HEK293 (cell line): ENCODE measurements around the gene STT3A.

Experiments
- CTCF ChIA-PET: fragments of 350-600 bp; formaldehyde crosslinking; extraction: SDS; loops from one replicate; lab custom pipeline; 2021; ENCODE audit warnings: antibody characterized with exemption; lab: Yijun Ruan, JAX
- POLR2A ChIA-PET: fragments of 300-600 bp; formaldehyde crosslinking; extraction: SDS; loops from one replicate; lab custom pipeline; 2020; ENCODE audit warnings: antibody characterized with exemption, inconsistent platforms; lab: Yijun Ruan, JAX
- H3K27ac ChIP-seq: fragments of 200-500 bp; sonication (Bioruptor generic); 2 replicates; pipeline ENCODE4 v1.5.1; 2014; ENCODE audit warnings: low read depth, low read length, control low read depth, inconsistent platforms; ENCODE audit errors: extremely low read depth
- H3K36me3 ChIP-seq, 2 experiments: fragments of 200-500 bp in 1 of 2; sonication (Bioruptor generic) in 1 of 2; 1 replicate in 1 of 2; 2 replicates in 1 of 2; pipeline ENCODE4 v1.5.1; 2014 to 2017; ENCODE audit warnings: inconsistent platforms in 2 of 2, low read length in 2 of 2; ENCODE audit not compliant: control insufficient read depth in 2 of 2, insufficient read depth in 1 of 2
- H3K4me1 ChIP-seq: fragments of 200-500 bp; sonication (Bioruptor generic); 2 replicates; pipeline ENCODE4 v1.5.1; 2014; ENCODE audit warnings: mild to moderate bottlenecking, low read length, inconsistent platforms; ENCODE audit not compliant: control insufficient read depth, insufficient read depth
- H3K4me3 ChIP-seq: 2 replicates; pipeline ENCODE4 v1.5.1; 2011; ENCODE audit warnings: low read depth, mild to moderate bottlenecking, control low read depth, low read length, moderate library complexity
- H3K9me3 ChIP-seq: fragments of 200-500 bp; sonication (Bioruptor generic); 2 replicates; pipeline ENCODE4 v1.5.1; 2014; ENCODE audit warnings: low read depth, low read length, inconsistent platforms; ENCODE audit not compliant: control insufficient read depth, insufficient read depth
- FEZF1 ChIP-seq: fragments of 450-650 bp; formaldehyde crosslinking; IDR thresholded peaks from 2 replicates; pipeline ENCODE4 v1.5.1; 2016; ENCODE audit warnings: missing biosample characterization, missing genetic modification characterization
- KLF10 ChIP-seq: fragments of 450-650 bp; IDR thresholded peaks from 2 replicates; pipeline ENCODE4 v1.5.1; 2018; ENCODE audit warnings: missing biosample characterization, mild to moderate bottlenecking, missing genetic modification characterization
- KLF8 ChIP-seq: fragments of 450-650 bp; formaldehyde crosslinking; IDR thresholded peaks from 2 replicates; pipeline ENCODE4 v1.5.1; 2016; ENCODE audit warnings: missing biosample characterization, missing genetic modification characterization
- ZBTB17 ChIP-seq: fragments of 450-650 bp; formaldehyde crosslinking; IDR thresholded peaks from 2 replicates; pipeline ENCODE4 v1.5.1; 2016; ENCODE audit warnings: missing biosample characterization, missing genetic modification characterization
- ZBTB21 ChIP-seq: fragments of 450-650 bp; formaldehyde crosslinking; IDR thresholded peaks from 2 replicates; pipeline ENCODE4 v1.5.1; 2017; ENCODE audit warnings: missing biosample characterization, missing genetic modification characterization
- ZBTB26 ChIP-seq: fragments of 450-650 bp; formaldehyde crosslinking; optimal IDR thresholded peaks from 2 replicates; pipeline ENCODE3; 2016; ENCODE audit warnings: missing biosample characterization, mild to moderate bottlenecking, missing genetic modification characterization
- ZBTB49 ChIP-seq: fragments of 450-650 bp; formaldehyde crosslinking; IDR thresholded peaks from 2 replicates; pipeline ENCODE4 v1.5.1; 2016; ENCODE audit warnings: missing biosample characterization, missing genetic modification characterization, low read depth
- ZFHX2 ChIP-seq: fragments of 450-650 bp; formaldehyde crosslinking; conservative IDR thresholded peaks from 2 replicates; pipeline ENCODE4 v1.5.1; 2016; ENCODE audit warnings: missing biosample characterization, missing genetic modification characterization
- ZNF114 ChIP-seq: fragments of 450-650 bp; formaldehyde crosslinking; IDR thresholded peaks from 2 replicates; pipeline ENCODE4 v1.5.0; 2017; ENCODE audit warnings: missing biosample characterization, missing genetic modification characterization
- ZNF146 ChIP-seq: fragments of 450-650 bp; formaldehyde crosslinking; IDR thresholded peaks from 2 replicates; pipeline ENCODE4 v1.5.1; 2016; ENCODE audit warnings: missing biosample characterization, missing genetic modification characterization
- ZNF155 ChIP-seq: fragments of 450-650 bp; formaldehyde crosslinking; IDR thresholded peaks from 2 replicates; pipeline ENCODE4 v1.5.1; 2016; ENCODE audit warnings: missing biosample characterization, missing genetic modification characterization
- ZNF157 ChIP-seq: fragments of 450-650 bp; formaldehyde crosslinking; IDR thresholded peaks from 2 replicates; pipeline ENCODE4 v1.5.1; 2016; ENCODE audit warnings: missing biosample characterization, missing genetic modification characterization
- ZNF202 ChIP-seq: fragments of 450-650 bp; formaldehyde crosslinking; IDR thresholded peaks from 2 replicates; pipeline ENCODE4 v1.5.1; 2016; ENCODE audit warnings: missing biosample characterization, missing genetic modification characterization, borderline replicate concordance
- ZNF223 ChIP-seq: fragments of 450-650 bp; formaldehyde crosslinking; IDR thresholded peaks from 2 replicates; pipeline ENCODE4 v1.5.1; 2016; ENCODE audit warnings: missing biosample characterization, missing genetic modification characterization
- ZNF501 ChIP-seq: fragments of 450-650 bp; formaldehyde crosslinking; IDR thresholded peaks from 2 replicates; pipeline ENCODE4 v1.5.1; 2016; ENCODE audit warnings: missing biosample characterization, missing genetic modification characterization
- ZNF514 ChIP-seq: fragments of 450-650 bp; formaldehyde crosslinking; IDR thresholded peaks from 2 replicates; pipeline ENCODE4 v1.5.1; 2016; ENCODE audit warnings: missing biosample characterization, missing genetic modification characterization
- ZNF585B ChIP-seq: fragments of 450-650 bp; formaldehyde crosslinking; IDR thresholded peaks from 2 replicates; pipeline ENCODE4 v1.5.1; 2016; ENCODE audit warnings: missing biosample characterization, missing genetic modification characterization
- ZNF677 ChIP-seq: fragments of 450-650 bp; IDR thresholded peaks from 2 replicates; pipeline ENCODE4 v1.5.0; 2018; ENCODE audit warnings: missing biosample characterization, mild to moderate bottlenecking, missing genetic modification characterization, moderate library complexity
- ZNF747 ChIP-seq: fragments of 450-650 bp; formaldehyde crosslinking; IDR thresholded peaks from 2 replicates; pipeline ENCODE4 v1.5.1; 2016; ENCODE audit warnings: missing biosample characterization, missing genetic modification characterization
- ZNF792 ChIP-seq: fragments of 450-650 bp; formaldehyde crosslinking; IDR thresholded peaks from 2 replicates; pipeline ENCODE4 v1.5.1; 2016; ENCODE audit warnings: missing biosample characterization, missing genetic modification characterization
- ZSCAN4 ChIP-seq: fragments of 450-650 bp; formaldehyde crosslinking; IDR thresholded peaks from 2 replicates; pipeline ENCODE4 v1.5.1; 2017; ENCODE audit warnings: missing biosample characterization, missing genetic modification characterization
- ZXDB ChIP-seq: fragments of 450-650 bp; formaldehyde crosslinking; IDR thresholded peaks from 2 replicates; pipeline ENCODE4 v1.5.1; 2016; ENCODE audit warnings: missing biosample characterization, missing genetic modification characterization
- TF ChIP-seq, protein P1 (sequence below): sonication (generic); formaldehyde crosslinking; IDR thresholded peaks from 2 replicates; pipeline ENCODE4 v1.8.1; 2022; ENCODE audit warnings: mild to moderate bottlenecking, moderate library complexity, missing genetic modification reagents
- TF ChIP-seq, protein P2 (sequence below): fragments of 450-650 bp; formaldehyde crosslinking; conservative IDR thresholded peaks from 2 replicates; pipeline ENCODE4 v1.5.1; 2016; ENCODE audit warnings: low read depth, missing biosample characterization, missing genetic modification characterization

The STT3A gene

DNA sequence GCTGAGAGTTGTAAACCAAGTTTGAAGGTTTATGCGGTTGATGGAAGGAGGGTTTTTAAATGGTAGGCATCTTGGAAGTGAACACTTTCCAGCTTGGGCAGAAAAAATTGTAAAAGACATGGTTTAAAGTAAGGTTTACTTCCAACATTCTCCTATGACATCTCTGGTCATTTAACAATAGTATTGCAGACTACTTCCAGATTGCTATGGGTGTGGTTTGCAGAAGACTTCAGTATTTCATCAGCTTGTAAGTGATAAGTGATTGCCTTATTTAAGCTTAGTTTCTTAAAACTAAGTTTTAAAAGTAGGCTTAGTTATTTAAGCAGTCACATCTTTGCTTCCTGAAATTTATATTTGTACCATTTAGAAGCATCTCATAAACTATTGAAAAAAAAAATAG is 7.2 kb upstream of the STT3A start:
- TF ChIP-seq ZNF146 (tag by site-specific recombination) (no peak), ZNF747 (tag by site-specific recombination) (no peak), ZNF157 (no peak), ZSCAN4 (no peak), ZNF585B (no peak), ZNF792 (tag by site-specific recombination) (no peak), ZBTB26 (tag by site-specific recombination) (no peak), ZNF223 (tag by site-specific recombination) (no peak), ZNF677 (tag by site-specific recombination) (no peak), ZNF501 (no peak), ZNF514 (tag by site-specific recombination) (no peak), KLF8 (tag by site-specific recombination) (no peak)
- ChIA-PET POLR2A (no interaction called here), CTCF (interaction anchor here (0.7 kb wide), 2 partner anchors 15 to 703 kb away, joined by 4 to 5 read pairs; no protein-coding TSS in a partner anchor)
- H3K27ac ChIP-seq, result no peak overlapping the region
- no peaks in the 10 kb centered on the region for H3K9me3 ChIP-seq
- H3K4me1 ChIP-seq, result no peaks in the 10 kb centered on the region
- H3K4me3 ChIP-seq, result no peak overlapping the region
- H3K36me3 ChIP-seq, result peaks cover 13 to 42% of the 10 kb centered on the region in 2 experiments; a peak in 2 of 3 replicates

GRCh38 chr11:125586623-125587022 is 6.0 kb upstream of the STT3A start:
- POLR2A ChIA-PET, result interaction anchor here (1.1 kb wide), 1 partner anchor 17 kb away, joined by 4 read pairs; the partner anchor contains the start of gene EI24
- Histone ChIP-seq H3K27ac (no peak overlapping the region), H3K36me3 (peaks cover 8 to 33% of the 10 kb centered on the region in 2 experiments; a peak in 2 of 3 replicates), H3K9me3 (no peaks in the 10 kb centered on the region), H3K4me1 (no peaks in the 10 kb centered on the region), H3K4me3 (no peak overlapping the region)
- CTCF ChIA-PET, result no interaction called here
- TF ChIP-seq FEZF1 (tag by site-specific recombination), result no peak
- no peak for TF ChIP-seq ZNF202 (tag by site-specific recombination)
- no peak for TF ChIP-seq KLF10 (tag by site-specific recombination)
- TF ChIP-seq ZBTB17 (tag by site-specific recombination), result no peak
- TF ChIP-seq, protein P1, sequence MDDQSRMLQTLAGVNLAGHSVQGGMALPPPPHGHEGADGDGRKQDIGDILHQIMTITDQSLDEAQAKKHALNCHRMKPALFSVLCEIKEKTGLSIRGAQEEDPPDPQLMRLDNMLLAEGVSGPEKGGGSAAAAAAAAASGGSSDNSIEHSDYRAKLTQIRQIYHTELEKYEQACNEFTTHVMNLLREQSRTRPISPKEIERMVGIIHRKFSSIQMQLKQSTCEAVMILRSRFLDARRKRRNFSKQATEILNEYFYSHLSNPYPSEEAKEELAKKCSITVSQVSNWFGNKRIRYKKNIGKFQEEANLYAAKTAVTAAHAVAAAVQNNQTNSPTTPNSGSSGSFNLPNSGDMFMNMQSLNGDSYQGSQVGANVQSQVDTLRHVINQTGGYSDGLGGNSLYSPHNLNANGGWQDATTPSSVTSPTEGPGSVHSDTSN (CRISPR knock-in tag), result no peak
- no peak for TF ChIP-seq ZBTB49 (tag by site-specific recombination)
- no peak for TF ChIP-seq ZNF155
- no peak for TF ChIP-seq ZFHX2
- TF ChIP-seq ZBTB21 (tag by site-specific recombination), result no peak
- TF ChIP-seq, protein P2, sequence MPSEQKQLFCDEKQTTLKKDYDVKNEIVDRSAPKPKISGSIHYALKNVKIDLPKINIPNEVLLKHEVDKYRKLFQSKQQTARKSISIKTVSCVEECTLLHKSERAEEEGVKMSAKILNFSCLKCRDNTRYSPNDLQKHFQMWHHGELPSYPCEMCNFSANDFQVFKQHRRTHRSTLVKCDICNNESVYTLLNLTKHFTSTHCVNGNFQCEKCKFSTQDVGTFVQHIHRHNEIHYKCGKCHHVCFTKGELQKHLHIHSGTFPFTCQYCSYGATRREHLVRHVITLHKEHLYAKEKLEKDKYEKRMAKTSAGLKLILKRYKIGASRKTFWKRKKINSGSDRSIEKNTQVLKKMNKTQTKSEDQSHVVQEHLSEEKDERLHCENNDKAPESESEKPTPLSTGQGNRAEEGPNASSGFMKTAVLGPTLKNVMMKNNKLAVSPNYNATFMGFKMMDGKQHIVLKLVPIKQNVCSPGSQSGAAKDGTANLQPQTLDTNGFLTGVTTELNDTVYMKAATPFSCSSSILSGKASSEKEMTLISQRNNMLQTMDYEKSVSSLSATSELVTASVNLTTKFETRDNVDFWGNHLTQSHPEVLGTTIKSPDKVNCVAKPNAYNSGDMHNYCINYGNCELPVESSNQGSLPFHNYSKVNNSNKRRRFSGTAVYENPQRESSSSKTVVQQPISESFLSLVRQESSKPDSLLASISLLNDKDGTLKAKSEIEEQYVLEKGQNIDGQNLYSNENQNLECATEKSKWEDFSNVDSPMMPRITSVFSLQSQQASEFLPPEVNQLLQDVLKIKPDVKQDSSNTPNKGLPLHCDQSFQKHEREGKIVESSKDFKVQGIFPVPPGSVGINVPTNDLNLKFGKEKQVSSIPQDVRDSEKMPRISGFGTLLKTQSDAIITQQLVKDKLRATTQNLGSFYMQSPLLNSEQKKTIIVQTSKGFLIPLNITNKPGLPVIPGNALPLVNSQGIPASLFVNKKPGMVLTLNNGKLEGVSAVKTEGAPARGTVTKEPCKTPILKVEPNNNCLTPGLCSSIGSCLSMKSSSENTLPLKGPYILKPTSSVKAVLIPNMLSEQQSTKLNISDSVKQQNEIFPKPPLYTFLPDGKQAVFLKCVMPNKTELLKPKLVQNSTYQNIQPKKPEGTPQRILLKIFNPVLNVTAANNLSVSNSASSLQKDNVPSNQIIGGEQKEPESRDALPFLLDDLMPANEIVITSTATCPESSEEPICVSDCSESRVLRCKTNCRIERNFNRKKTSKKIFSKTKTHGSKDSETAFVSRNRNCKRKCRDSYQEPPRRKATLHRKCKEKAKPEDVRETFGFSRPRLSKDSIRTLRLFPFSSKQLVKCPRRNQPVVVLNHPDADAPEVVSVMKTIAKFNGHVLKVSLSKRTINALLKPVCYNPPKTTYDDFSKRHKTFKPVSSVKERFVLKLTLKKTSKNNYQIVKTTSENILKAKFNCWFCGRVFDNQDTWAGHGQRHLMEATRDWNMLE (tag by site-specific recombination), result no peak
- TF ChIP-seq ZNF114 (tag by site-specific recombination), result no peak
- no peak for TF ChIP-seq ZXDB (tag by site-specific recombination)
